Progenitor cell of endocrine pancreas (in vitro differentiated cells): ENCODE data around the gene ARHGEF10L. TPM values are rescaled to one million over a fixed set of nuclear protein-coding genes. Genes with fewer than 3 reads are reported as not detected.

Experiments
- DNase-seq: peaks from one replicate; pipeline ENCODE4 v3.0.0; 2021; ENCODE audit warnings: low spot score; ENCODE audit not compliant: unreplicated experiment
- H3K27ac Mint-ChIP-seq: 2 replicates; pipeline ENCODE4 v1.8.0; 2021; ENCODE audit warnings: mild to moderate bottlenecking, moderate library complexity, mixed read lengths
- H3K27me3 Mint-ChIP-seq: 2 replicates; pipeline ENCODE4 v1.8.0; 2021; ENCODE audit warnings: mixed read lengths
- H3K36me3 Mint-ChIP-seq: 2 replicates; pipeline ENCODE4 v1.8.0; 2022; ENCODE audit warnings: mixed read lengths; ENCODE audit not compliant: insufficient read depth
- H3K4me1 Mint-ChIP-seq: 2 replicates; pipeline ENCODE4 v1.8.0; 2021; ENCODE audit warnings: low read depth, mixed read lengths
- H3K4me3 Mint-ChIP-seq: 2 replicates; pipeline ENCODE4 v1.8.0; 2021; ENCODE audit warnings: low read depth, mild to moderate bottlenecking, moderate library complexity, mixed read lengths
- H3K9me3 Mint-ChIP-seq: 2 replicates; pipeline ENCODE4 v1.8.0; 2021; ENCODE audit warnings: low read depth, mixed read lengths
- total RNA-seq: library from RNA; stranded (reverse); gene quantifications from 2 replicates; pipeline ENCODE4 v1.2.1, GENCODE V29; 2021
- TF ChIP-seq, protein P1 (sequence below): fragments of 200-600 bp; sonication (generic); IDR thresholded peaks from one replicate; pipeline ENCODE4 v1.5.0; 2021; ENCODE audit warnings: antibody characterized with exemption, mild to moderate bottlenecking; ENCODE audit not compliant: unreplicated experiment

Gene ARHGEF10L
- total RNA-seq, 1 donor from 2014 or later: 31.3 TPM

DNA sequence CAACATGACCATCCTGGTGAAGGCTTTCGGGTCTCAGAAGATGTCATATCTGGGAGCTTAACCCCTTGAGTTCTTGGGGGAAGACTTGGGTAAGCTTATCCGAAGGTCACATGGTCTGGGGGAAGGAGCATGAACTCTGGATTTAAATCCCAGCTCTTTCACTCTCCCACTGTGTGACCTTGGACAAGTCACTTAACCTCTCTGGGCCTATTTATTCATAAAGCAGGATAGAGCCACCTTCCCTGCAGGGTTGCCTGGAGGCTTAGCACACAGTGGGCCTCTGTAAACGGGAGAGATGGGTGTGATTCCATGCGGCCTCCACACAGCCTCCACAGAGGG lies 8.2 kb upstream of the ARHGEF10L start:
- H3K27ac Mint-ChIP-seq: no peak overlapping the region
- no peak for DNase-seq
- peaks cover 86% of the 10 kb centered on the region for H3K27me3 Mint-ChIP-seq
- H3K4me1 Mint-ChIP-seq: peaks cover 5% of the 10 kb centered on the region
- no peaks in the 10 kb centered on the region for H3K9me3 Mint-ChIP-seq
- no peak overlapping the region for H3K4me3 Mint-ChIP-seq
- no peaks in the 10 kb centered on the region for H3K36me3 Mint-ChIP-seq
- TF ChIP-seq, protein P1, sequence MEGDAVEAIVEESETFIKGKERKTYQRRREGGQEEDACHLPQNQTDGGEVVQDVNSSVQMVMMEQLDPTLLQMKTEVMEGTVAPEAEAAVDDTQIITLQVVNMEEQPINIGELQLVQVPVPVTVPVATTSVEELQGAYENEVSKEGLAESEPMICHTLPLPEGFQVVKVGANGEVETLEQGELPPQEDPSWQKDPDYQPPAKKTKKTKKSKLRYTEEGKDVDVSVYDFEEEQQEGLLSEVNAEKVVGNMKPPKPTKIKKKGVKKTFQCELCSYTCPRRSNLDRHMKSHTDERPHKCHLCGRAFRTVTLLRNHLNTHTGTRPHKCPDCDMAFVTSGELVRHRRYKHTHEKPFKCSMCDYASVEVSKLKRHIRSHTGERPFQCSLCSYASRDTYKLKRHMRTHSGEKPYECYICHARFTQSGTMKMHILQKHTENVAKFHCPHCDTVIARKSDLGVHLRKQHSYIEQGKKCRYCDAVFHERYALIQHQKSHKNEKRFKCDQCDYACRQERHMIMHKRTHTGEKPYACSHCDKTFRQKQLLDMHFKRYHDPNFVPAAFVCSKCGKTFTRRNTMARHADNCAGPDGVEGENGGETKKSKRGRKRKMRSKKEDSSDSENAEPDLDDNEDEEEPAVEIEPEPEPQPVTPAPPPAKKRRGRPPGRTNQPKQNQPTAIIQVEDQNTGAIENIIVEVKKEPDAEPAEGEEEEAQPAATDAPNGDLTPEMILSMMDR: no peak

DNA sequence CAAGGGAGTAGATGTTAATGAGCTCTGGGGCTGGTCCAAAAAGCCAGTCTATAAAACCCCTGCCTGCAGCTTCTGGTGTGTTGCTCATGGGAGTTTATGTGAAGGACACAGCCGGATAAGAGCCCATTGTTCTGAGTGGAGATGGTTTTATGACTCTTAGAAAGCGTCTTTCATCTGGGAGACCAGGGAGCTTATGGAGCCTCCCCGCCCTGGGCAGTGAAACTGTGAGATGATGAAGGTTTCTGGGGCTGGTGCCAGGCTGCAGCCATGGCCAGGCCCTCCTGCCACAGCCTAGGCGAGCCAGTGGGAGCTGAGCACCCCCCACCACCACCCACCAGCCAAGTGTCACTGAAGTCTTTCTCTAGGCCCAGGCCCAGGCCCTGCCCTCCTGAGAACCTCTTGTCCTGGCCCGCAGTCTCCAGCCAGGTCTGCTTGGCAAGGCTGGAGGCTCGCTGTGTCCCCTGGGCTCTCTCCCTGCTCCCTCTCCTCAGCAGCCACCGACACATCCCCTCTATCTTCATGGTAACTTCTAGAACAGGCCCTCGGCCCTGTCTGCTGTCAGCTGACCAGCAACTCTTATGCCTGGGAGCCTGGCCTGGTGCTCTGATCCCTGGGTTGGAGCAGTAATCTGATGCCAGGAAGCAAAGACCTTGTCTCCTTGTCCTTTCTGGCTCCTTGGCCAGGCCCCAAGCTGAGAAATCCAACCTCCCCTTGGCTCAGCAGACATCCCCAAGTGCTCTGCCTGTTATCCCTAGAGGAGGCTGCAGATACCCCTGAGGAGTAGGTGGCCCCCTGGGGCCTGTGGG lies 7.6 kb upstream of the ARHGEF10L start:
- no peak for DNase-seq
- H3K9me3 Mint-ChIP-seq: no peaks in the 10 kb centered on the region
- H3K27me3 Mint-ChIP-seq: peaks cover 86% of the 10 kb centered on the region
- no peak overlapping the region for H3K4me3 Mint-ChIP-seq
- H3K27ac Mint-ChIP-seq: peak overlapping the region; percentile 71
- H3K4me1 Mint-ChIP-seq: peaks cover 8% of the 10 kb centered on the region
- H3K36me3 Mint-ChIP-seq: no peaks in the 10 kb centered on the region
- TF ChIP-seq, protein P1: no peak

DNA sequence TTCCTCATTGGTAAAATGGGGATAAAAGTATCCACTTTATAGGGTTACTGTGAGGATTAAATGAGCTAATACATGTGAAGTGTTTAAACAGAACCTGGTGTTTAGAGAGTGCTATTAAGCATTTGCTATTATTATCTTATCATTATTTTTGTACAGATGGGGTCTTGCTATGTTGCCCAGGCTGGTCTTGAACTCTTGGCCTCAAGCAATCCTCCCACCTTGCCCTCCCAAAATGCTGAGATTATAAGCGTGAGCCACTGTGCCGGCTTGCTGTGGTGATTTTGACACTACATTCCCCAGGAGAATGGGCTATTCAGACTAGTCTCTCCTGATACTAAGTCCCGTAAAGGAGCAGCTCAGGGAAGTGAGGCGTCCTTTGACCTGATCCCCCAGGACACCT lies 6.3 kb upstream of the ARHGEF10L start:
- DNase-seq: no peak
- Mint-ChIP-seq H3K27me3 (peaks cover 83% of the 10 kb centered on the region), H3K9me3 (no peaks in the 10 kb centered on the region), H3K36me3 (no peaks in the 10 kb centered on the region), H3K4me3 (no peak overlapping the region), H3K4me1 (peaks cover 9% of the 10 kb centered on the region), H3K27ac (no peak overlapping the region)
- TF ChIP-seq, protein P1: no peak

DNA sequence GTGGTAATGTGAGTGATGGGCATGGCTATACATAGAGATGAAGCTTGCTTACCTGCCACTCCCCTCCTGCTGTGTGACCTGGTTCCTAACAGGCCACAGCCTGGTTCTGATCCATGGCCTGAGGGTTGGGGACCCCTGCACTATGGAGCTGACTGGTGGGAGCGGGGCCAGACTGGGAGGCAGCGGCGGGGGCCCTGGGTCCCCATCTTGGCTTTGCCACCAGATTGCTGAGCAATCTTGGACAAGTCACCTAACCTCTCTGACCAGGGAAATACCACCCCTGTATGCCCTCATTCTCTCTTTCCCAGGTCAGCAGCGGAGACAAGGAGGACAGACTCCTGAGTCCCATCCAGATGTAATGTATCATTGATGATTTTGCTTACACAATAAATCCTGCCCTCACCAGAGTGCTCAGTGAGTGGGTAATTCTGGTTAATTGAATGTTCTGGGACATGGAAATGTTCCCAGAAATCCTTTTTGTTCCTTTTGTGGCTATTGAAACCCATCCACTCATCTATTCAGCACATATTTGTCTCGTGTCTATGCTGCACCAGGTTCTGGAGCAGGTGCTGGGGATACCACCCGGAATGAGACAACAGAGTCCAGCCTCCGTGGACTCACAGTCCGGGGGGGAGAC lies 4.1 kb upstream of the ARHGEF10L start:
- Mint-ChIP-seq H3K27ac (peak overlapping the region; percentile 52), H3K4me1 (peaks cover 19% of the 10 kb centered on the region), H3K27me3 (peaks cover 64% of the 10 kb centered on the region), H3K9me3 (no peaks in the 10 kb centered on the region), H3K36me3 (no peaks in the 10 kb centered on the region), H3K4me3 (no peak overlapping the region)
- TF ChIP-seq, protein P1: no peak
- no peak for DNase-seq

DNA sequence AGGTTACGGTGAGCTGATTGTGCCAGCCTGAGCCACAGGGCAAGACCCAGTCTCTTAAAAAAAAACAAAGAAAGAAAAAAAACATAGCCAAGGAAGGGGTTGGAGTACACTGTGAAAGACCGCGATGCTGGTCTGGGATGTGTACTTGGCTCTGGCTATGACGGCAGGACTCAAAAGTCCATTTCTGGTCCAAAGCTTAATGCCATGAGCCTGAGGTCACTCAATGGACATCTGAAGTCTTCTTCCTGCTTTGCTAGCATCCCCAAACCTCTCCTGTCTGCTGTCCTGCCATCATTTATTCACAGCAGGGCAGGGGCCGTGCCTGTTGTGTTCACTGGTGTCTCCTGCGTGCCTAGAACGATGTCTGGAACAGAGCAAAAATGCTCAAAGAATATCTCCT lies 1.5 kb upstream of the ARHGEF10L start:
- TF ChIP-seq, protein P1: no peak
- peaks cover 58% of the 10 kb centered on the region for H3K27me3 Mint-ChIP-seq
- peak overlapping the region; percentile 87 for H3K4me3 Mint-ChIP-seq
- no peaks in the 10 kb centered on the region for H3K36me3 Mint-ChIP-seq
- H3K27ac Mint-ChIP-seq: peak overlapping the region; percentile 98
- no peaks in the 10 kb centered on the region for H3K9me3 Mint-ChIP-seq
- H3K4me1 Mint-ChIP-seq: peaks cover 23% of the 10 kb centered on the region
- DNase-seq: no peak
